ENCODE results near the gene NCAPH2. TPM values are rescaled to one million over a fixed set of nuclear protein-coding genes. Genes with fewer than 3 reads are reported as not detected.
A peak's percentile ranks its signal among the peaks of the same experiment; 100 is the strongest.

NCAPH2 gene
- total RNA-seq, 4 donors from 2014 or later: 27.7 to 48.2 (median 29.5) TPM

GRCh38 chr22:50561401-50562358 is 53.7 kb downstream of the NCAPH2 start:
- DNase-seq (ENCODE audit: low spot score): no peak
- TF ChIP-seq CTCF (IDR thresholded peaks at IDR 0.05): no peak
- ATAC-seq (ENCODE audit: low FRiP score): no peak

- ATAC-seq (ENCODE audit: low FRiP score): peak; percentile 97
- peak; percentile 96 for DNase-seq (ENCODE audit: low spot score)
- peak in 2 of 3 donors; percentile 40 to 94 for TF ChIP-seq CTCF (IDR thresholded peaks at IDR 0.05)
Observed at GRCh38 chr22:50562523-50563412, 54.7 kb downstream of the NCAPH2 start, which contains the start of gene SYCE3. Gene SYCE3 (minus strand): TSS chr22:50562919. CDS start chr22:50556405, 6,514 bp downstream.

GRCh38 chr22:50563413-50564160 is 55.6 kb downstream of the NCAPH2 start:
- DNase-seq (ENCODE audit: low spot score) (no peak), ATAC-seq (ENCODE audit: low FRiP score) (no peak)
- no peak for TF ChIP-seq CTCF (IDR thresholded peaks at IDR 0.05)

GRCh38 chr22:50564289-50564688 is 56.3 kb downstream of the NCAPH2 start:
- no peak for ATAC-seq (ENCODE audit: low FRiP score)
- TF ChIP-seq CTCF (IDR thresholded peaks at IDR 0.05): no peak
- no peak for DNase-seq (ENCODE audit: low spot score)

GRCh38 chr22:50567721-50568252 is 59.8 kb downstream of the NCAPH2 start:
- ATAC-seq (ENCODE audit: low FRiP score) (no peak), DNase-seq (ENCODE audit: low spot score) (no peak)
- no peak for TF ChIP-seq CTCF (IDR thresholded peaks at IDR 0.05)

GRCh38 chr22:50568626-50569025 is 60.6 kb downstream of the NCAPH2 start:
- ATAC-seq (ENCODE audit: low FRiP score) (no peak), DNase-seq (ENCODE audit: low spot score) (no peak)
- TF ChIP-seq CTCF (IDR thresholded peaks at IDR 0.05): no peak
